K562 (cell line): ENCODE measurements around the gene TACC3. TPM values are rescaled to one million over a fixed set of nuclear protein-coding genes. Genes with fewer than 3 reads are reported as not detected.

Experiments used
- CHAMP1 ChIP-seq: fragments of 450-650 bp; IDR thresholded peaks from 2 replicates; pipeline ENCODE4 v1.6.1; 2016; ENCODE audit warnings: mild to moderate bottlenecking
- ETV1 ChIP-seq: fragments of 450-650 bp; conservative IDR thresholded peaks from 2 replicates; pipeline ENCODE4 v1.6.1; 2016; ENCODE audit warnings: missing genetic modification characterization, control low read depth, low read depth, missing compliant biosample characterization
- FOXP4 ChIP-seq: sonication (generic); formaldehyde crosslinking; IDR thresholded peaks from 2 replicates; pipeline ENCODE4 v1.8.0; 2022; ENCODE audit warnings: mild to moderate bottlenecking, missing genetic modification reagents, borderline replicate concordance
- IRF1 ChIP-seq: sonication (generic); formaldehyde crosslinking; IDR thresholded peaks from 2 replicates; pipeline ENCODE4 v1.8.0; 2022; ENCODE audit warnings: missing genetic modification reagents, mild to moderate bottlenecking, borderline replicate concordance
- NFATC3 ChIP-seq: fragments of 450-650 bp; IDR thresholded peaks from 2 replicates; pipeline ENCODE4 v1.6.1; 2017; ENCODE audit warnings: mild to moderate bottlenecking
- PRDM10 ChIP-seq: fragments of 450-650 bp; IDR thresholded peaks from 2 replicates; pipeline ENCODE4 v1.6.1; 2018; ENCODE audit not compliant: partially characterized antibody
- RHOXF2B ChIP-seq: fragments of 250-450 bp; sonication (Bioruptor Pico); conservative IDR thresholded peaks from 2 replicates; pipeline ENCODE4 v1.5.1; 2021
- ZNF518B ChIP-seq: fragments of 250-450 bp; sonication (Bioruptor Pico); IDR thresholded peaks from 2 replicates; pipeline ENCODE4 v1.5.0; 2021; ENCODE audit warnings: mild to moderate bottlenecking, moderate library complexity
- ZNF644 ChIP-seq: fragments of 200-800 bp; sonication (Bioruptor generic); IDR thresholded peaks from 2 replicates; pipeline ENCODE4 v1.6.1; 2016; ENCODE audit warnings: low read depth, missing genetic modification characterization, missing compliant biosample characterization
- ZNF75A ChIP-seq: fragments of 450-650 bp; formaldehyde crosslinking; IDR thresholded peaks from 2 replicates; pipeline ENCODE4 v1.4.0; 2020; ENCODE audit warnings: mild to moderate bottlenecking
- polyA plus RNA-seq, 8 experiments: library from polyadenylated mRNA; depleted of rRNA in 4 of 8; stranded (reverse) in 5 of 8; unstranded in 3 of 8; fragments of >200 nt; fragmentation: Nextera tagmentation in 2 of 8; fragmentation: Illumina TruSeq in 1 of 8; extraction: Ambion mirVana in 2 of 8; extraction: Trizol in 1 of 8; gene quantifications; 2 replicates each; pipeline versions ENCODE4 v1.2.1 to v1.2.3, GENCODE V29; 2011 to 2014; ENCODE audit warnings: inconsistent platforms in 1 of 8, missing spikeins in 1 of 8
- total RNA-seq, 7 experiments: library from RNA; depleted of rRNA in 6 of 7; stranded (reverse); fragments of >200 nt in 6 of 7; fragmentation: Illumina TruSeq in 2 of 7; extraction: Trizol in 2 of 7; gene quantifications; 2 replicates each; pipeline versions ENCODE4 v1.2.1 to v1.2.3, GENCODE V29; 2011 to 2021; ENCODE audit warnings: low replicate concordance in 1 of 7

Gene TACC3
- total and polyA plus RNA-seq, 9 of the 15 experiments (the other 6 are each of a cell fraction or from before 2014, with no cell fraction given): 1.9 to 122 (median 55.6) TPM

GRCh38 chr4:1720163-1720983, 948 bp upstream of the TACC3 start (continued):
- TF ChIP-seq CHAMP1 (no peak), IRF1 (0 out of 2 replicates have a peak, but pooled peaks have one; percentile 23), ZNF75A (CRISPR knock-in tag) (no peak), NFATC3 (no peak), RHOXF2B (CRISPR knock-in tag) (no peak), ZNF518B (no peak), PRDM10 (no peak), ETV1 (tag) (no peak), FOXP4 (CRISPR knock-in tag) (no peak), ZNF644 (tag) (no peak)
